DND-41 (cell line): ENCODE data around the gene PTGFRN.

Experiments
- CTCF ChIP-seq: IDR thresholded peaks from 2 replicates; pipeline ENCODE4 v1.5.1; 2012; ENCODE audit warnings: borderline replicate concordance, low read length, moderate library complexity, mild to moderate bottlenecking; ENCODE audit not compliant: poor library complexity, severe bottlenecking; ENCODE audit errors: extremely low read depth
- EZH2 ChIP-seq: IDR thresholded peaks from 3 replicates; pipeline ENCODE4 v1.6.1; 2012; ENCODE audit warnings: borderline replicate concordance, low read depth, mild to moderate bottlenecking, moderate library complexity, low read length, inconsistent platforms; ENCODE audit not compliant: severe bottlenecking

GRCh38 chr1:116994411-116994810, 84.7 kb downstream of the PTGFRN start:
- TF ChIP-seq EZH2: no peak
- TF ChIP-seq CTCF: no peak
